Stimulated activated CD8-positive, alpha-beta memory T cell treated with anti-CD3 and anti-CD28 coated beads, Interleukin-4, amount 100 ng/mL, for 1 hour (primary cell): ENCODE results near the gene CFAP97D2.
"Not testable (repeated sequence)": the region's sequence is repeated elsewhere in the genome, so short reads cannot be mapped to it uniquely, and the experiment has no call there.

Source experiments
- DNase-seq, 2 donors: peaks; one replicate each; pipeline ENCODE4 v3.0.0-alpha.2; 2020; ENCODE audit warnings: low read depth in 2 of 2, low spot score in 1 of 2

Gene CFAP97D2

DNA sequence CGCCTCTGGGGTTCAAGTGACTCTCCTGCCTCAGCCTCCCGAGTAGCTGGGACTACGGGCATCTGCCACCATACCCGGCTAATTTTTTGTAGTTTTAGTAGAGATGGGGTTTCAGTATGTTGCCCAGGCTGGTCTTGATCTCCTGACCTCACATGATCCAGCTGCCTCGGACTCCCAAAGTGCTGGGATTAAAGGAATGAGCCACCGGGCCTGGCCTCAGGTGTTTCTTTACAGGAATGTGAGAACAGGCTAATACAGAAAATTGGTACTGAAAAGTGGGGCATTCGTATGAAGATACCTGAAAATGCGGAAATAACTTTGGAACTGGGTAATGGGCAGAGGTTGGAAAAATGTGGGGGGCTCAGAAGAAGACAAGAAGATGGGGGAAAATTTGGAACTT lies 52.8 kb downstream of the CFAP97D2 start:
- no peak for DNase-seq

DNA sequence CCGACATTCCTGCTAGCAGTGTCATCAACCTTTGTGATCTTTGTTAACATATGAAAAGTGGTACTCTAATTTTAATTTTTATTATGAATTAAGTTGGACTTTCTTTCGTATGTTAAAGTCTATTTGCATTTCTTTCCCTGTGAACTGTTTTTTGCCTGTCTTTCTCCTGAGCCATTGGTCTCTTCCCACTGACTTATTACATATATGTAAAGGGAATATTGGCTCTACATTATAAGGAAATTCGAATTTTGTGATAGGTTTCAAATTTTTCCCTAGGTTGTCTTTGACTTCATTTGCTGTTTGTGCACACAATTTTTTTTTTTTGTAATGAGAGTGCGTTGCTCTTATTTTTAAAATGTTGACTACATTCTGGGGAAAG lies 55.2 kb downstream of the CFAP97D2 start:
- DNase-seq: no peak

DNA sequence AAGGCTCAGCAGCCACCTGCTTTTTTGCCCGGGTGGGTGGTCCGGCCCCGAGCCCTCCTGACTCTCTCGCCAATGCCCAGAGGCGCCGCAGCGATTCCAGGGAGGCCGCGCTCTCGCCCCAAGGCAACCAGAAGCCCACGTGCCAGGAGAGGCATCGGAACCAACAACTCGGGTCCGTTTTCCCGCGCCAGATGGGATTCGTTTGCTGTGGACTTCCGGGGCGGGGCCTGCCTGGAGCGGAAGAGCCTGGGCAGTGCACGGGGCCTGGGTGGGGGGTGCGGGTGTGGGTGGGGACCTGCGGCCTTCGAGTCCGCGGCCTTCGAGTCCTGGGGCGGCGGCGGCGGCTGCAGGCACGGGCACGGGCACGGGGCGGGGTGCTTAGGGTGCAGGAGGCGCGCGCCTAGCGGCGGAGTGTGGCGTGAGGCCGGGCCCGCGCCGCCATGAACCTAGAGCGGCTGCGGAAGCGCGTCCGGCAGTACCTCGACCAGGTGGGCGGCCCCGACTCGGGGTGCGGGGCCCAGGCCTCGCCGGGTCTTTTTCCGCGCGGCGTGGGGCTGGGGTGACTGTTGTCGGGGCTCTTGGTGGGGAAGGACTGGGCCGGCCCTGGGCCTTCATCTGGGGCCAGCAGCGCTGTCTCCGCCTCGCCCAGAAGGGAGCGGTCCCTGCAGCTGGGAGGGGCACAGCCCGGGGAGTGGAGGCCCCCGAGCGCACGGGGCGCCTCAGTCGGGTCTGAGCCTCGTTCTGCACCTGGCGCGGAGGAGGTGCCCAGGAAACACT lies 55.8 kb downstream of the CFAP97D2 start, which contains the start of gene CDC16:
Gene CDC16, plus strand, starts transcription at position 253 of the 777 bp plus-strand sequence. Its CDS starts 188 bp downstream, at position 441.
- peak; percentile 56 to 72 for DNase-seq

DNA sequence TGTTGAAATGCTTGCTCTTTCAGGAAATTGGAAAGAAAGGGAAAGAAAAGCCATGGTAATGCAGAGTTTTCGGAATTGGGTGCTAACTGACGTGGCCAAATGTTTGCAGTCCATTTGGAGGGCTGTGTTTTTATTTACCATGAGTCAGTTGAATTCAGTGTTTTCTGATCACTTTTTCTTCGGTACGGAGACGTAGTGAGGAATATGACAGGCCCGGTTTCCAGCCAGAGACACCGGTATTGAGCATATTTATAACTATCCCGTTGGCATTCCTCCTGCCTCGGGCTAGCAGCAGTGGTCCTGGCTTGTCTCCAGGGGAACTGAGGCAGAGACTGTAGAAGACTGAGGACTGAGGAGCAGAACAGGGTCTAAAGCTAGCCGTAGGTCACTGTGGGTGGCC lies 56.6 kb downstream of the CFAP97D2 start:
- no peak for DNase-seq

DNA sequence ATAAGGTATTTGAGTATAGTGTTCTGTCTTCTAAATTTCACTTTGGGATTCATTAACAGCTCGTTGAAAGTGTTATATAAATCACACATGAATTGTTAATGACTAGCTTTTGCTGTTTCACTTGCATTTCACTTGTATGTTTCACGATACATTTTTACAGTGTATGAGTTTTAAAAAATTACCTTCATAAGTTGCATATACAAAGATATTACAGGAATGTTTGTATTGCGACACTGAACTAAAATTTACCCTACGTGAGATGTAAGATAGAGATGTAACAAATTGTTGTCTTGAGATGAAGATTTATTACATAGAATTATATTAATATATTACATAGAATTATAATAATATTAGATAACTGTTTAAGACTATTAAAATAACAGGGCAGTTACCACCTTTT lies 57.2 kb downstream of the CFAP97D2 start:
- no peak for DNase-seq

DNA sequence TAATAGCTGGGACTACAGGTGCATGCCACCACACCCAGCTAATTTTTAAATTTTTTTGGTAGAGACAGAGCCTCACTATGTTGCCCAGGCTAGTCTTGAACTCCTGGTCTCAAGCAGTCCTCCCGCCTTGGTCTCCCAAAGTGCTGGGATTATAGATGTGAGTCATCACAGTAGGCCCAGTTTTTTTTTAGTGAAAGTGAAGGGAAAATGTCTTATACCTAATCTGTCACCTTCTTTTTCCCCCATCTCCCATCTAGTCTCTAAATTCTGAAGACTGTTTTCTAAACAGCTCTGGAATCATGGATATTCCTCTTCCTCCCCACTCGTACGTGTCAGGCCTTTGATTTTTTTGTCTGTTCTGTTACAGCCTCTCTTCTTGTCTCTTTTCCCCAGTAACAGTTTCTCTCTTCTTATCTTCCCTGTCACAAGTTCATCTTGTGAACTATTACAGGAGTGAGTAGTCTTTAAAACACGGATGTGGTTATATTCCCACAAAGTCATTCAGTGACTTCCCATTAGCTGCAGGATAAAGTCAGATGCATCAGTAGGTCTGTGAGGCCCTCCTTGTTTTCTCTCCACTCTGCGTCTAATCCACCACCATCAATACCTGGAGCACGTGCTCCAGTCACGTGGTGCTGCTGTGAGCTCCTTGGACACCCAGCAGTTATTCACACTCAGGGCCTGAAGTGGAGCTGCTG lies 58.5 kb downstream of the CFAP97D2 start:
- DNase-seq: no peak

DNA sequence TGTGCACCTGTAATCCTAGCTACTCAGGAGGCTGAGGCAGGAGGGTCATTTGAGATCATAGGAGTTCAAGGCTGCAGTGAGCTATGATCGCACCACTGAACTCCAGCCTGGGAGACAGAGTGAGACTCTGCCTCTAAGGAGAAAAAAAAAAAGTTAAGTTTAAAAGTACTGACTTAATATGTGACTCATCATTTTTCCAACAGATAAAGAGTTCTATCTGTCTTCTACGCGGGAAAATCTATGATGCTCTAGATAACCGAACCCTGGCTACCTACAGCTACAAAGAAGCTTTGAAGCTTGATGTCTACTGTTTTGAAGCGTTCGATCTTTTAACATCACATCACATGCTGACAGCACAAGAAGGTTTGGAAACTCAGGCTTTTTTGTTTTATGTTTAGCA lies 62.9 kb downstream of the CFAP97D2 start:
- no peak for DNase-seq

DNA sequence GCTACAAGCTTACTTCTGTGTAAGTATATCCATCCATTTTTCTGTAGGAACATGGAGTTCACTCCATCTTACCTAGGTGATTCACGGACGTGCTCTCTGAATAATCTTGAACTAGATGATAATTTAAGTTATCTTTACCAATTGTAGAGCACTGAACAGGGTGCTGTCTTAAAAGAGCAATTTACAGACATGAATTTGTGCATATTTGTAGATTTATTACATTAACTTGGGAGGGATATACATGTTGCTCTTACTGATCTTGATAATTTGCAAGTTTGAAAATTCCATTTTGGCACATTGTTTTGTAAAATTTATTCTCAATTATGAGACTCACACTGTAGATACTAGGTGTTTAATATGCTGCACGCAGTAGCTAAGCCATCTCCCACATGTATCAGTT lies 64.9 kb downstream of the CFAP97D2 start:
- no peak for DNase-seq

DNA sequence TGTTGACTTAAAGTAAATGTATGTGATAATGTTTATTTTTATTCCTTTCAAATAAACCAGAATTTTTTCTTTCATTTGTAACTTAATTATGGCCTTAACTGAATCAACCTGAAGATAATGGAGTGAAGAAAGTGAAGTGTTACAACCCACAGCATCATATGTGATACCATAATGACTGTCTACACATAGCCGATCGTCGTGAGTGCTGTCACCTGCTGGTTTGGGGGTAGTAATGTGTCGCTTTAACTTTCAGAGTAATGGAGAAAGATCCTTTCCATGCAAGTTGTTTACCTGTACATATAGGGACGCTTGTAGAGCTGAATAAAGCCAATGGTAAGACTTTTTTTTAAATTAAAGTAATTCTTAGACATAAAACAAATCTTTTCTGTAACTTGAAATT lies 65.6 kb downstream of the CFAP97D2 start:
- no peak for DNase-seq

DNA sequence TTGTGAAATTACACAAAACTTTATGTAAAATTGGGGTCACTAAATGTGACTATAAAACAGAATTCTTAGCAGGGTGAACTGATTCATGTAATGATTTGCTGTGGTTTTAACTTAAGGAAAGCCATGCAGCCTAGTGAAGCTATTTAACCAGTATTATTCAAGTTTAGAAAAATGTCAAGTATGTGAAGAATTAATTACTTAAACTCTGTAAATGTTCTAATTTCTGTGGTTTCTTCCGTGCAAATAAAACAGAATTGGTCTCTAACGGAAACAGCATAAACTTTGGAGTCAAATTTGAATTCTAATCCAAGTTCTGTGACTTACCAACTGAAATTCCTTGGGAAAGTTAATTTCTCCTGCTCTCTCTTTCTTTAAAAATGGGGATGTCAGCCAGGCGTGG lies 69.0 kb downstream of the CFAP97D2 start:
- no peak for DNase-seq

DNA sequence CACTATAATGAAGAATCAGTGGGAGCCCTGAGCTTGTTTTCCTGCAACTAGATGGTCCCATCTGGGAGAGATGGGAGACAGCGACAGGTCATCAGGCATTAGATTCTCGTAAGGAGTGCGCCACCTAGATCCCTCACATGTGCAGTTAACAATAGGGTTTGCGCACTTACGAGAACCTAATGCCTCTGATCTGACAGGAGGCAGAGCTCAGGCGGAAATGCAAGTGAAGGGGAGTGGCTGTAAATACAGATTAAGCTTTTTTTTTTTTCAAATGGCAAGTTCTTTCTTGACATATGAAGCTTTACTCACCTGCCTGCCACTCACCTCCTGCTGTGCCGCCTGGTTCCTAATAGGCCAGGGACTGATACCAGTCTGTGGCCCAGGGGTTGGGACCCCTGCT lies 70.0 kb downstream of the CFAP97D2 start:
- no peak for DNase-seq

DNA sequence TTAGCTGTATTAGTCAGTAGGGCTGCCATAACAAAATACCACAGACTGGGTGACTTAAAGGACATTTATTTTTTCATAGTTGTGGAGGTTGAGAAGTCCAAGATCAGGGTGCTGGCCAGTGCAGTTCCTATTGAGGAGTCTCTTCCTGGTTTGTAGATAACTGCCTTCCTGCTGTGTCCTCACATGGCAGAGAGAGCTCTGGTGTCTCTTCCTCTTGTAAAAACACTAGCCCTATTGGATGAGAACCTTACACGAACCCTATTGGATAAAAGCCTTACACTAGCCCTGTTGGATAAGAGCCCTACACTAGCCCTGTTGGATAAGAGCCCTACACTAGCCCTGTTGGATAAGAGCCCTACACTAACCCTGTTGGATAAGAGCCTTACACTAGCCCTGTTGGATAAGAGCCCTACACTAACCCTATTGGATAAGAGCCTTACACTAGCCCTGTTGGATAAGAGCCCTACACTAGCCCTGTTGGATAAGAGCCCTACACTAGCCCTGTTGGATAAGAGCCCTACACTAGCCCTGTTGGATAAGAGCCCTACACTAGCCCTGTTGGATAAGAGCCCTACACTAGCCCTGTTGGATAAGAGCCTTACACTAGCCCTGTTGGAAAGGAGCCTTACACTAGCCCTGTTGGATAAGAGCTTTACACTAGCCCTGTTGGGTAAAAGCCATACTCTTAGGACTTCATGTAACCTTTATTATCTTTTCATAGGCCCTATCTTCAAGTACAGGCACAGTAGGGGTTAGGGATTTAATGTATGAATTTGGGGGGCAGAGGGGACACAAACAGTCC lies 72.8 kb downstream of the CFAP97D2 start:
- not testable (repeated sequence) for DNase-seq

DNA sequence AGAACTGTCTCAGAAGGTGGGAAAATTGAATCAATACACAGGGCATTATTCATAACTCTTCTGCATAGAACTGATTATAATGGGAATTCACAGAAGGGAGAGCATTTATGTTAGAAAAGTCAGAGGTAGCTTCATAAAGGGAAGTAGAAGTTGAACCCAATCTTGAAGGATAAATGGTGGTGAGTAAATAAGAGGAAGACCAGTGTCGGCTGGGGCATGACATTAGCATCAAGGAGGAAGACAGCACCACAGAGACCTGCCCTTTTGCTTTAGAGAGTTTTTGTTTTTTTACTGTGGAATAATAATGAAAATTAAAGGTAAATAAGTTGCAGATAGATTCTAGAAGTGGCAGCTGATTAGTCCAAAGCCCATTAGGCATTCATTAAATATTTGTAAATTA lies 77.5 kb downstream of the CFAP97D2 start:
- no peak for DNase-seq

DNA sequence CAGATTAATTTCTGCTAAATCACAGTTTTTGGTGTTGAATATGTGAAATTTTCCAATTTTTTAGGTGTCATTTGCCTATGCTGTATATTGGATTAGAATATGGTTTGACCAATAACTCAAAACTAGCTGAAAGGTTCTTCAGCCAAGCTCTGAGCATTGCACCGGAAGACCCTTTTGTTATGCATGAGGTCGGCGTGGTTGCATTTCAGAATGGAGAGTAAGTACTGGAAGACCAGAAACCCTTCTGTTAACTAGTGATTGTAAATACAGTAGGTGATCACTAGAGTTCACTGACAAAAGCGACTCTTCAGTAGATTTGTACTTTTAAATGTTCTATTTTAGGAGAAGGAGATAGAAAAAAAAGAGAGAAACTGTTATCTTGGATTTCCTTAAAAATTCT lies 78.0 kb downstream of the CFAP97D2 start:
- DNase-seq: no peak

DNA sequence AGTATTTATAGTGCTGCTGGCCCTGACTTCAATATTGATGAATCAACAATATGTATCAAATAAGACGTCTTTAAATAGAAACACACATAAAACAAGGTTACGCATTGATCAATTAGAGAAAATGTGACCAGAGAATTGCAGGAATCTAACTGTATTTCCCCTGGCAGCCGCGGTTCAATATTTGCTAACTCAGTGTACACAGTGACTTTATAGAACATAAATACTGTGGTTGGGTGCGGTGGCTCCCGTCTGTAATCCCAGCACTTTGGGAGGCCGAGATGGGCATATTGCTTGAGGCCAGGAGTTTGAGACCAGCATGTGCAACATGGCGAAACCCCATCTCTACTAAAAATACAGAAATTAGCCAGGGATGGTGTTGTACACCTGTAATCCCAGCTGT lies 79.5 kb downstream of the CFAP97D2 start:
- no peak for DNase-seq

DNA sequence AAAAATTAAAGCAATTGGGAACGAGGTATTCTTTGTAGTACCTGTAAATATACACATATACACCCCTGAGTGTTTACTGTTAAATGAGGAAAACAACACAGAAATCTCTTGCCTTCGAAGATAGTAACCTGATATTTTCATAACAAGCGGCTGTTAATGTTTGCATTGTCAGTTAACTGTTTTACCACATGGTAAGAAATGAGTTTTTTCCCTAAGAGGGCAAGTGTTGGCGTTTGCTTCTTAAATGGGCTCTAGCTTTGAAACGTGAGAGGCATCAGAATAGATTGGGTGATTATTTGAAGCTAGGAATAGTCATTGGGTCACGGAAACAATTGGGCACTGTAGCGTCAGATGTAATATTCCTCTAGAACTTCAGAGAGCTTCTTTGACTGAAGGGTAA lies 80.3 kb downstream of the CFAP97D2 start:
- DNase-seq: no peak

DNA sequence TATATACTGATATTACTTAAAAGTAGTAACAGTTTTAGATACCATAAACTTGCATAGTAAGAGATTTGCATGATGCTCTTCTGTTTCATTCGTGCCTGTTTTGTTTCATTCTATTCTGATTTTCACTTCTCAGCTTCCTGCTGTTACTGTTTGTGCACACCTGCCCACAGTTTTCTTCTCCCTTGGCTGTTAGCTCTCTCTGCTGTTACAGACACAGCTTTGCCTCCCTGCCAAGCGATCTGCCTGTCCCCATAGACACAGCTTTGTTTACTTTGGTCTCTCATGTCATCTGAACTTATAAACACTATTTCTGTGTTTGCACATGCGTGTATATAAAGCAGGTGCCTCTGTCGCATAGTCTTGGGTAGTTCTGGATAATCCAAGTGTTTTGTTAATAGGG lies 80.9 kb downstream of the CFAP97D2 start:
- no peak for DNase-seq

DNA sequence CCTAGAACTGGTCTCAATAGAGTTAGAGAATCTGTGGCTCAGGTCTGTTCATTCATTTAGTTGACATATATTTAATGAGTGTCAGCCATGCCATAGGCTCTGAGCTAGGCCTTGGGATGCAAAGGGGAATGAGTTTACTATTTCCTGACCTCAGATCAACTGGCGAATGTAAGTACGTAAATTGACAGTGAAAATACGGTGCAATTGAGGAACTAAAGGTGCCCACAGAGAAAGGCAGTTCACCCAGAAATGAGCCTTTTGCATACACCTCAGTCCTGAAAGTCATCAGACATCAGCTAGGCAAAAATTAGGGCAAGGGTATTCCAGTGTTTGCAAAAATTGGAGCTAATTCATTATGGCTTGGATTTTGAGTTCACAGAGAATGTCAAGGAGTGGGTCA lies 81.8 kb downstream of the CFAP97D2 start:
- no peak for DNase-seq

DNA sequence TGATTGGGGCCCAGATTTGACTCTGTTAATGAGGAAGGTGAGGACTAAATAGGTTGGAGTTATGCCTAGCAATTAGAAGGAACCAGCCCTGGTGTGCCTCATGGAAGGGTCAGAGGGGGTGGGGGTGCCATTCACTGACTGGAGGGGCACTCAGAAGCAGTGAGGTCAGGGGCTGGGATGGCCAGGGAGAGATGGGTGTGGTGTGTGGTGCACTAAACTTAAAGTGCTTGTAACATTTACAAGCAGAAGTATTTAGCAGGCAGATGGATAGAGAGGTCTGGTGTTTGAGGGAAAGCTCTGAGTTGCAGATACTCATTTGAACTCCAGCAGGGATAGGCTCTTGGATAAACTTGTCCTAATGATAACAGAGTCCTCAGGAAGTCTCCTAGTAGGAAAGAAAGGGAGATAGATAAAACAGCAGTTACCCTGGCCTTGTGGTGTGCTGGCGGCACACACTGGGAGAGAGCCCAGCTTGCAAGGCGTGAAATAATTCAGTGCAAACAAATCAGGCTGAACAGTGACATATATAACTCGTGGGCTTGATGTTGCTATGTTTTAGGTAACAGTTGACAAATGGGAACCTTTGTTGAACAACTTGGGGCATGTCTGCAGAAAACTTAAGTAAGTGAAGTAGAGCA lies 82.4 kb downstream of the CFAP97D2 start:
- no peak for DNase-seq

DNA sequence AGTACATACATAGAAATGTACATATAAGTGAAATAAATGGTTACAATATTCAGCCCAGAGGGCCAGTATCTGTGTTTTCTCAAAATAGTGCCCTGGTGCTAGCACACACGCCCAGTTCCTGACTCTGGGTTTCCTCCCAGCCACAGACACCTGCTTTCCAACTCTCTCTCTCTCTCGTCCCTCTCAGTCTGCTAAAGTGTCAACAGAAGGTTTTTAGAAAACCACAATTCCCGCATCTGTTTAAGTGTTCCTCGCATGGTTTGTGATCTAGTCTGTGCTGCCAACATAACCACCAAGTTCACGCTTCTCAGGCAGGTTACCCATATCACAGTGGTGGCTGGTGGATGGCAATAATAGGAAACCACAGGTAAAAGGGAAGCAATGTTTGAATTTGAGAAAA lies 84.5 kb downstream of the CFAP97D2 start:
- DNase-seq: no peak

DNA sequence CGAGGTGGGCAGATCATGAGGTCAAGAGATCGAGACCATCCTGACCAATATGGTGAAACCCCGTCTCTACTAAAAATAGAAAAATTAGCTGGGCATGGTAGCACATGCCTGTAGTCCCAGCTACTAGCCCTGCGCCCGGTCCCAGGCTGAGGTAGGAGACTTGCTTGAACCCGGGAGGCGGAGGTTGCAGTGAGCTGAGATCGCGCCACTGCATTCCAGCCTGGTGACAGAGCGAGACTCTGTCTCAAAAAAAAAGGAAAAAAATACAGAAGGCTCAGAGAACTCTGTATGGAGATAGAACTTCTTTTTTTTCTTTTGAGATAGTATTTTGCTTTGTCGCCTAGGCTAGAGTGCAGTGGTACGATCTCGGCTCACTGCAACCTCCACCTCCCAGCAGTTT lies 85.3 kb downstream of the CFAP97D2 start:
- not testable (repeated sequence) for DNase-seq
